Activated naive CD4-positive, alpha-beta T cell treated with anti-CD3 and anti-CD28 coated beads, Interleukin-2, amount 50 U/mL, for 72 hours (primary cell): Measurements from ENCODE around the gene BRD9. TPM values are rescaled to one million over a fixed set of nuclear protein-coding genes. Genes with fewer than 3 reads are reported as not detected.
"Not testable (repeated sequence)": the region's sequence is repeated elsewhere in the genome, so short reads cannot be mapped to it uniquely, and the experiment has no call there.

Source experiments
- ATAC-seq, 2 donors: fragments of 150-1000 bp; cut with Tn5 transposase; 2 replicates each; pipeline ENCODE4 v1.10.0; 2021; ENCODE audit warnings: mild to moderate bottlenecking in 2 of 2, moderate library complexity in 2 of 2
- DNase-seq, 2 donors: peaks; one replicate each; pipeline ENCODE4 v3.0.0; 2021 to 2022; ENCODE audit warnings: low spot score in 2 of 2
- H3K27ac Mint-ChIP-seq, 2 donors: one replicate each; pipeline ENCODE4 v1.8.0; 2022; ENCODE audit warnings: mild to moderate bottlenecking in 2 of 2, mixed read lengths in 2 of 2
- H3K36me3 Mint-ChIP-seq, 2 donors: one replicate each; pipeline ENCODE4 v1.8.0; 2022; ENCODE audit warnings: mixed read lengths in 2 of 2
- H3K9me3 Mint-ChIP-seq, 2 donors: one replicate each; pipeline ENCODE4 v1.8.0; 2022; ENCODE audit warnings: mixed read lengths in 2 of 2
- total RNA-seq, 2 donors: library from RNA; stranded (reverse); gene quantifications; one replicate each; pipeline ENCODE4 v1.2.3, GENCODE V29; 2022

BRD9 gene
- total RNA-seq, 2 donors from 2014 or later: 60.4 to 61.7 TPM

DNA sequence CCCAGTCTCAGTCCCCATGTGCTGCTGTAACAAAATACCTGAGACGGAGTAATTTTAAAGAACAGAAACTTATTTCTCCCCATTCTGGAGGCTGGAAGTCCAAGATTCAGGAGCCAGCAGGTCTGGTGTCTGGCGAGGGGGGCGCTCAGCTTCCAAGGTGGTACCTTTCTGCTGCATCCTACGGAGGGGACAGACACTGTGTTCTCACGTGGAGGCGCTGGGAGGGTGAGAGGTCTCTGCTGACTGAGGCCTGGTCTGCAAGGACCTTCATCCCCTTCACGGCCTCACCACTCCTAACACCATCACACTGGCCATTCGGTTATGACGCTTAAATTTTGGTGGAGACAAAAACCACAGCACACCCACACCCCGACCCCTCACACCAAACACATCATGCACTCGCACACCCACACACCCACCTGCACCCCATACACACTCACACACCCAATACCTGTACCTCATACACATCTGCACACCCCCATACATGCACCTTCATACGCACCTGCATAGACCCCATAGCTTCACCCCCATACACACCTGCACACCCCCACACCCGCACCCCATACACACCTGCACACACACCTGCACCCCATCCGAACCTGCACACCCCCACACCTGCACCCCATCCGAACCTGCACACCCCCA lies 32.0 kb downstream of the BRD9 start:
- ATAC-seq: no peak

GRCh38 chr5:859798-860296 lies 32.8 kb downstream of the BRD9 start:
- ATAC-seq (no peak), DNase-seq (no peak)
- no peaks in the 10 kb centered on the region for H3K9me3 Mint-ChIP-seq

More for the DNA sequence above, 32.0 kb downstream of the BRD9 start:
- Mint-ChIP-seq H3K9me3 (no peaks in the 10 kb centered on the region), H3K27ac (no peak overlapping the region), H3K36me3 (no peaks in the 10 kb centered on the region)
- DNase-seq: no peak

DNA sequence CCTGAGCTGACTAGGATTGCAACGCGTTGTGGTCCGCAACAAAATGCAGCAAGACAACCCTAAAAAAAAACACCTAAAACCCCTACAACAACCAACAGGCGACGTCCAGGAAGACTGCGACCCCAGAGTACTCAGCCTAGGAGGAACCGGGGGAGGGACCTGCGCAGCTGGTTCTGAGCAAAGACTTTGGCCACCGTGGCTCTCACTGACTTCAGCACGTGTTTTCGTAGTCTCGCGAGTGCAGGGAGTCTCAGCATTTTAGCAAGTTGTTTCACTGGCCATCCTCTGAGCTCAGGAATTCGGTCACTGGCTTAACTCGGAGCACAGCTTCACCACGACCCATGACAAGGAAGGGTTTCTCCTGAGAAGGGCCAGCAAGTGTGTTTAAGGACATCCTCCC lies 33.2 kb downstream of the BRD9 start:
- peak overlapping the region in 1 of 2 donors; percentile 36 for H3K27ac Mint-ChIP-seq
- no peaks in the 10 kb centered on the region for H3K9me3 Mint-ChIP-seq
- ATAC-seq (no peak), DNase-seq (no peak)
- no peaks in the 10 kb centered on the region for H3K36me3 Mint-ChIP-seq

More at GRCh38 chr5:859798-860296, 32.8 kb downstream of the BRD9 start:
- Mint-ChIP-seq H3K36me3 (no peaks in the 10 kb centered on the region), H3K27ac (no peak overlapping the region)

- Mint-ChIP-seq H3K27ac (peak overlapping the region in 1 of 2 donors; percentile 69), H3K36me3 (no peaks in the 10 kb centered on the region), H3K9me3 (no peaks in the 10 kb centered on the region)
- no peak for ATAC-seq
- DNase-seq: no peak
These were observed 33.9 kb downstream of the BRD9 start for GRCh38 chr5:858726-859125.

GRCh38 chr5:856531-857425 lies 35.8 kb downstream of the BRD9 start:
- no peak for DNase-seq
- H3K27ac Mint-ChIP-seq: no peak overlapping the region
- no peaks in the 10 kb centered on the region for H3K36me3 Mint-ChIP-seq
- H3K9me3 Mint-ChIP-seq: no peaks in the 10 kb centered on the region
- peak; percentile 16 to 67 for ATAC-seq

DNA sequence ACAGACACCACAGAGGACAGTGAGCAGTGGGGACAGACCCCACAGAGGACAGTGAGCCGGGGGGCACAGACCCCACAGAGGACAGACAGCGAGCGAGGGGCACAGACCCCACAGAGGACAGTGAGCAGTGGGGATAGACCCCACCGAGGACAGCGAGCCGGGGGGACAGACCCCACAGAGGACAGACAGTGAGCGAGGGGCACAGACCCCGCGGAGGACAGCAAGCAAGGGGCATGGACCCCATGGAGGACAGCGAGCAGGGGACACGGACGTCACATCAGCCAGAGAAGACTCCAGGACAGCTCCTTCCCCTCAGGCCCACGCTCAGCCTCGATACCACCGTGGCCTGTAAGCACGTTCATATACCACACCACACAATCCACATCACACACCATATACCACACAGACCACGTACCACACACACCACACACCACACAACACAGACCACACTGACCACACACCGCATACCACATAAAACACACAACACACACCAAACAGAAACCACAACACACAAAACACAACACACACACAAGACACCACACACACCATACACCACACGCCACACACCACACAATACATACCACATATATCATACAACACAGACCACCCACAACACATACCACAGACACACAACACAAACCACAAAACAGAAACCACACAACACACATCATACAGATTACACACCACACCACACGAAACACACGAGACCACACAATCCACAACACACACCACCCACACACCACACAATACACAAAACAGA lies 36.6 kb downstream of the BRD9 start:
- Mint-ChIP-seq H3K36me3 (no peaks in the 10 kb centered on the region), H3K27ac (no peak overlapping the region), H3K9me3 (no peaks in the 10 kb centered on the region)
- ATAC-seq: peak; percentile 53 to 54
- DNase-seq: no peak

DNA sequence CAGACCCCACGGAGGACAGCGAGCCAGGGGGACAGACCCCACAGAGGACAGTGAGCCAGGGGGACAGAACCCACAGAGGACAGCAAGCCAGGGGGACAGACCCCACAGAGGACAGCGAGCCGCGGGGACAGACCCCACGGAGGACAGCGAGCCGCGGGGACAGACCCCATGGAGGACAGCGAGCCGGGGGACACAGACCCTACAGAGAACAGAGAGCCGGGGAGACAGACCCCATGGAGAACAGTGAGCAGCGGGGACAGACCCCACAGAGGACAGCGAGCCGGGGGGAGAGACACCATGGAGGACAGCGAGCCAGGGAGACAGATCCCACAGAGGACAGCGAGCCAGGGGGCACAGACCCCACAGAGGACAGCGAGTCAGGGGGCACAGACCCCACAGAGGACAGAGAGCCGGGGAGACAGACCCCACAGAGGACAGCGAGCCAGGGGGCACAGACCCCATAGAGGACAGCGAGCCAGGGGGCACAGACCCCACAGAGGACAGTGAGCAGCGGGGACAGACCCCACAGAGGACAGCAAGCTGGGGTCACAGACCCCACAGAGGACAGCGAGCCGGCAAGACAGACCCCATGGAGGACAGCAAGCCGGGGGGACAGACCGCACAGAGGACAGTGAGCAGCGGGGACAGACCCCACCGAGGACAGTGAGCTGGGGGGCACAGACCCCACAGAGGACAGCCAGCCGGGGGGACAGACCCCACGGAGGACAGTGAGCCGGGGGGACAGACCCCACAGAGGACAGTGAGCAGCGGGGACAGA lies 37.4 kb downstream of the BRD9 start:
- H3K9me3 Mint-ChIP-seq: no peaks in the 10 kb centered on the region
- no peaks in the 10 kb centered on the region for H3K36me3 Mint-ChIP-seq
- ATAC-seq: no peak
- DNase-seq: no peak
- H3K27ac Mint-ChIP-seq: peak overlapping the region in 1 of 2 donors; percentile 22

- no peak for DNase-seq
- Mint-ChIP-seq H3K27ac (no peak overlapping the region), H3K9me3 (no peaks in the 10 kb centered on the region), H3K36me3 (no peaks in the 10 kb centered on the region)
- ATAC-seq: no peak
These were observed 38.4 kb downstream of the BRD9 start for GRCh38 chr5:854217-854616.

DNA sequence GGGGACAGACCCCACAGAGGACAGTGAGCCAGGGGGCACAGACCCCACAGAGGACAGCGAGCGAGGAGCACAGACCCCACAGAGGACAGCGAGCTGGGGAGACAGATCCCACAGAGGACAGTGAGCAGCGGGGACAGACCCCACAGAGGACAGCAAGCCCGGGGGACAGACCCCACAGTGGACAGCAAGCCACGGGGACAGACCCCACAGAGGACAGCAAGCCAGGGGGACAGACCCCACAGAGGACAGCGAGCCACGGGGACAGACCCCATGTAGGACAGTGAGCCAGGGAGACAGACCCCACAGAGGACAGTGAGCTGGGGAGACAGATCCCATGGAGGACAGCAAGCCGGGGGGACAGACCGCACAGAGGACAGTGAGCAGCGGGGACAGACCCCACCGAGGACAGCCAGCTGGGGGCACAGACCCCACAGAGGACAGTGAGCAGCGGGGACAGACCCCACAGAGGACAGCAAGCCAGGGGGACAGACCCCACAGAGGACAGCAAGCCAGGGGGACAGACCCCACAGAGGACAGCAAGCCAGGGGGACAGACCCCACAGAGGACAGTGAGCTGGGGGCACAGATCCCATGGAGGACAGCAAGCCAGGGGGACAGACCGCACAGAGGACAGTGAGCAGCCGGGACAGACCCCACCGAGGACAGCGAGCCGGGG lies 39.0 kb downstream of the BRD9 start:
- ATAC-seq, H3K9me3 Mint-ChIP-seq, H3K36me3 Mint-ChIP-seq, DNase-seq, H3K27ac Mint-ChIP-seq: not testable (repeated sequence)

GRCh38 chr5:852431-853401 lies 39.9 kb downstream of the BRD9 start:
- H3K36me3 Mint-ChIP-seq: no peaks in the 10 kb centered on the region
- H3K27ac Mint-ChIP-seq: no peak overlapping the region
- no peak for ATAC-seq
- DNase-seq: no peak
- H3K9me3 Mint-ChIP-seq: no peaks in the 10 kb centered on the region

DNA sequence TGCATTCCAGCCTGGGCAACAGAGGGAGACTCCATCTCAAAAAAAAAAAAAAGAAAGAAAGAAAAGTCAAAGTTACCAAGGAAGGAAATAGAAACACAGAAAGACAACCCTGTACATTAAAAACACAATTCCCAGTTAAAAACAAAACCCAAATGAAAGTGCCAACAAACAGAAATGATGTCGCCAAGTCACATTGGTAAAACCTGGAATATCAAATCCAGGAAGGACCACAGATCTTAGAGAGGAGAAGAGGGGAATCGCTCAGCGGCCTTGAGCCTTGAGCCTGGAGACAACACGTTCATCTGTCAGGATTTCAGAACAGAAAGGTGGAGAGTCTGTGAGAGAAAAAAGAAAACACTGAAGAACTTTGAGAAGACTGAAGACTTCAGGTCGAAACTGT lies 40.6 kb downstream of the BRD9 start:
- ATAC-seq (no peak), DNase-seq (no peak)
- Mint-ChIP-seq H3K36me3 (no peaks in the 10 kb centered on the region), H3K9me3 (no peaks in the 10 kb centered on the region), H3K27ac (no peak overlapping the region)

DNA sequence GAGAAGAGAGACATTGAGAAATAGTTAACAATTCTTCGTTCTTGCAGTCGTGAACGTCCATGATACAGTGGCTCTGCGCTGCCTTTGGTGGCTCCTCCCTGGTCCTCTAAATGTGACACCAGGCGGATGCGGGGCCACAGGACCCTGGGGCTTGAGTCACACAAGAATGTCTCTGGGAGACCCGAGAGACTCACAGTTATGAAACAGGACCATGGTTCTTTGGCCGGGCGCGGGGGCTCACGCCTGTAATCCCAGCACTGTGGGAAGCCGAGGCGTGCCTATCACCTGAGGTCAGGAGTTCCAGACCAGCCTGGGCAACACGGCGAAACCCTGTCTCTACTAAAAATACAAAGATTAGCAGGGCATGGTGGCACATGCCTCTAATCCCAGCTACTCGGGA lies 41.0 kb downstream of the BRD9 start:
- Mint-ChIP-seq H3K9me3 (no peaks in the 10 kb centered on the region), H3K27ac (no peak overlapping the region), H3K36me3 (no peaks in the 10 kb centered on the region)
- ATAC-seq (no peak), DNase-seq (no peak)

GRCh38 chr5:851076-851475 lies 41.5 kb downstream of the BRD9 start:
- H3K9me3 Mint-ChIP-seq: no peaks in the 10 kb centered on the region
- ATAC-seq: no peak

DNA sequence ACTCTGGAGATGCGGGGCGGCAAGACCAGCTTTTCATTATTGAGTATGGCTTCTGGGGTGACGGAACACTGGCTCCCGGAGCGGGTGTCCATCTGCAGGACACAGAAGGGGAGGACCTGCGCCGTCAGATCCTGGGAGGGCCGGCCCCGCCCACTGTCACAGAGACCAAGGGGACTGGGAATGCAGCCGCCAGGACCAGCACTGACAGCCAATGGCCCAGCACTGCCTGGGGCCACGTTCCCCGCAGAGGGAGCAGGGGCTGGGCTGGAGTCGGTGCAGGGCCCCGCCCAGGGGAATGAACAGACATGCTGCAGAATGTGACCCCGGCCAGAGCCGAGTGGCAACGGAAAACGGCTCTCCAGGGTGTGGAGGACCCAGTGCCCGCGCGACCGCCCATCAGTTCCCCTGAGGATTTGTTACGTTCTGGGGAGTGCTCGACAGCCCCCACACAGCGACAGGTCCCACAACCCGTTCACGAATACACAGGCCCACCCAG lies 42.0 kb downstream of the BRD9 start, which contains the start of gene ZDHHC11:
Gene ZDHHC11 (minus strand): TSS at position 476 of the 496 bp plus-strand sequence. CDS start 384 bp downstream, at position 92.
- no peaks in the 10 kb centered on the region for H3K36me3 Mint-ChIP-seq
- no peak for DNase-seq

More at GRCh38 chr5:851076-851475, 41.5 kb downstream of the BRD9 start:
- no peak for DNase-seq
- Mint-ChIP-seq H3K36me3 (no peaks in the 10 kb centered on the region), H3K27ac (no peak overlapping the region)

More for the DNA sequence above, 42.0 kb downstream of the BRD9 start, which contains the start of gene ZDHHC11:
- H3K9me3 Mint-ChIP-seq: no peaks in the 10 kb centered on the region
- no peak within 1 kb of the TSS for H3K27ac Mint-ChIP-seq
- ATAC-seq: no peak
